SW 1271 (cell line): ENCODE results near the gene MYL6B.

ENCODE experiments used
- DNase-seq, 2 experiments: peaks; one replicate each; lab custom pipeline; 2025; lab: John Stamatoyannopoulos, UW

MYL6B gene

GRCh38 chr12:56152132-56152755 lies at the start of gene MYL6B:
TSS of gene MYL6B (plus strand) at chr12:56152587. CDS start at chr12:56153919, 1,332 bp downstream.
- DNase-seq: peak; percentile 79 to 93

GRCh38 chr12:56102683-56103065 lies 49.7 kb upstream of the MYL6B start:
- DNase-seq: no peak

- no peak for DNase-seq
These were observed 49.2 kb upstream of the MYL6B start for GRCh38 chr12:56103066-56103711.

GRCh38 chr12:56103823-56104108 lies 48.6 kb upstream of the MYL6B start:
- DNase-seq: no peak

- peak; percentile 99 for DNase-seq
These were observed 48.1 kb upstream of the MYL6B start, which contains the start of gene PA2G4 for GRCh38 chr12:56104109-56104814. TSS of gene PA2G4 (plus strand) at chr12:56104559. CDS start at chr12:56104738, 179 bp downstream.

- DNase-seq: peak in 1 of 2 experiments; percentile 28
These were observed 47.4 kb upstream of the MYL6B start for GRCh38 chr12:56104815-56105608.

- no peak for DNase-seq
These were observed 46.8 kb upstream of the MYL6B start for GRCh38 chr12:56105609-56105902.

- no peak for DNase-seq
These were observed 45.1 kb upstream of the MYL6B start for GRCh38 chr12:56107242-56107641.

- no peak for DNase-seq
These were observed 41.8 kb upstream of the MYL6B start for GRCh38 chr12:56110571-56110970.

GRCh38 chr12:56114084-56114483 lies 38.3 kb upstream of the MYL6B start:
- no peak for DNase-seq

GRCh38 chr12:56115329-56115728 lies 37.1 kb upstream of the MYL6B start:
- no peak for DNase-seq

- DNase-seq: peak; percentile 80 to 96
These were observed 35.9 kb upstream of the MYL6B start, which contains the start of gene RPL41 for GRCh38 chr12:56116267-56117081. TSS of gene RPL41 (plus strand) at chr12:56116633.

- peak in 1 of 2 experiments; percentile 28 for DNase-seq
These were observed 35.2 kb upstream of the MYL6B start for GRCh38 chr12:56117082-56117706.

GRCh38 chr12:56117778-56118687 lies 34.4 kb upstream of the MYL6B start, which contains the start of gene ZC3H10:
TSS of gene ZC3H10 (plus strand) at chr12:56118266. CDS start at chr12:56120563, 2,297 bp downstream.
- peak; percentile 98 to 99 for DNase-seq

- no peak for DNase-seq
These were observed 33.6 kb upstream of the MYL6B start for GRCh38 chr12:56118688-56119357.

- peak; percentile 70 to 88 for DNase-seq
These were observed 33.0 kb upstream of the MYL6B start for GRCh38 chr12:56119361-56119796.

- no peak for DNase-seq
These were observed 32.1 kb upstream of the MYL6B start for GRCh38 chr12:56120158-56120846.

GRCh38 chr12:56121204-56121870 lies 31.1 kb upstream of the MYL6B start:
- DNase-seq: no peak
